ENCODE data around the gene MYL11.

The MYL11 gene

DNA sequence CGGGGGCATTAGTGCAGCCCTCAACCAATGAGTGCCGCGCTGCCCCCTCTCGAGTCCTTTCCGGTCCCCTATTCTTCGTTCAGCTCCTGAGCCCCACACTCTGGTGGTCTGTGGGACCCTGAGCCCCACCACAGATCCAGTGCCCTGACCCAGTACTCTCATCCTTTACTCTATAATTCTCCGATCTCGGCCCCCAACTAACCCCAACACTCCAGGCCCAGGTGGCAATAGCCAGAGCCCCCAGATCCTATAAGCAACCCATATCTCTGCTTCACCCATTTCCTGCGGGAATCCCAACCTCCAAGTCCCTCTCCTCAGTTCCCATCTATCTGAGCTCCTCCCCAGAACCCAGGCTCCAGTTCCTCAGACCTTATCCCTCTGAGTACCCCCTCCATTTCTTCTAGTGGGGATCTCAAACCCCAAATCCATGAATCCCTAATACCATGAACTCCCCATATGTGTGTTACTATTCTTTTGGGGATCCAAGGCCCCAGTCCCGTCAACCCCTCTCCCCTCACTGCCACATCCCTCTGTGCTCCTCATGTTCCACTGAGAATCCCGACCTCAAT lies 3.3 kb upstream of the MYL11 start:
- TF ChIP-seq, protein P1, sequence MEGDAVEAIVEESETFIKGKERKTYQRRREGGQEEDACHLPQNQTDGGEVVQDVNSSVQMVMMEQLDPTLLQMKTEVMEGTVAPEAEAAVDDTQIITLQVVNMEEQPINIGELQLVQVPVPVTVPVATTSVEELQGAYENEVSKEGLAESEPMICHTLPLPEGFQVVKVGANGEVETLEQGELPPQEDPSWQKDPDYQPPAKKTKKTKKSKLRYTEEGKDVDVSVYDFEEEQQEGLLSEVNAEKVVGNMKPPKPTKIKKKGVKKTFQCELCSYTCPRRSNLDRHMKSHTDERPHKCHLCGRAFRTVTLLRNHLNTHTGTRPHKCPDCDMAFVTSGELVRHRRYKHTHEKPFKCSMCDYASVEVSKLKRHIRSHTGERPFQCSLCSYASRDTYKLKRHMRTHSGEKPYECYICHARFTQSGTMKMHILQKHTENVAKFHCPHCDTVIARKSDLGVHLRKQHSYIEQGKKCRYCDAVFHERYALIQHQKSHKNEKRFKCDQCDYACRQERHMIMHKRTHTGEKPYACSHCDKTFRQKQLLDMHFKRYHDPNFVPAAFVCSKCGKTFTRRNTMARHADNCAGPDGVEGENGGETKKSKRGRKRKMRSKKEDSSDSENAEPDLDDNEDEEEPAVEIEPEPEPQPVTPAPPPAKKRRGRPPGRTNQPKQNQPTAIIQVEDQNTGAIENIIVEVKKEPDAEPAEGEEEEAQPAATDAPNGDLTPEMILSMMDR (IDR thresholded peaks at IDR 0.05; ENCODE audit: poor library complexity, severe bottlenecking): no peak
- ATAC-seq (ENCODE audit: low read depth): no peak
- H3K27me3 ChIP-seq (ENCODE audit: insufficient read depth, poor library complexity, severe bottlenecking): no peaks in the 10 kb centered on the region

DNA sequence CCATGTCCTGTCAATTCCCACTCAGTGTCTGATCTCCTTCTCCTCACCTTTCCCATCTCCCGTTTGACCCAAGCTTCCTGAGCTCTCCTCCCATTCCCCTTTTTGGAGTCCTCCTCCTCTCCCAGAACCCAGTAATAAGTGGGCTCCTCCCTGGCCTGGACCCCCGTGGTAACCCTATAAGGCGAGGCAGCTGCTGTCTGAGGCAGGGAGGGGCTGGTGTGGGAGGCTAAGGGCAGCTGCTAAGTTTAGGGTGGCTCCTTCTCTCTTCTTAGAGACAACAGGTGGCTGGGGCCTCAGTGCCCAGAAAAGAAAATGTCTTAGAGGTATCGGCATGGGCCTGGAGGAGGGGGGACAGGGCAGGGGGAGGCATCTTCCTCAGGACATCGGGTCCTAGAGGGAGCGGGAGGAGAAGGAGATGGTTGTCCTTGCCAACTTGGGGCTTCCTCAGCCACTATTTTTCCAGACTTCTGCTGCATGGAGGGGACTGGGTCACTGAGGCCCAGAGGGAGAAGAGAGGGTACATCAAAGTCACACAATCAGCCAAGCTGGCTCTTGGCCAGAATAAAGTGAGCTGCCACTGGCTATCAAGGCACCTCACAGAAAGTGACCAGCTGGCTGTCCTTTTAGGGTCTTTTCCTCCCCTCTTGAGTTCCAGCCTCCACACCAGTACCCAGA lies 2.4 kb upstream of the MYL11 start:
- H3K9me3 ChIP-seq (ENCODE audit: severe bottlenecking): no peaks in the 10 kb centered on the region
- no peak overlapping the region for H3K4me3 ChIP-seq (ENCODE audit: severe bottlenecking)
- H3K27me3 ChIP-seq (ENCODE audit: insufficient read depth, poor library complexity, severe bottlenecking): no peaks in the 10 kb centered on the region
- no peak overlapping the region for H3K27ac ChIP-seq (ENCODE audit: poor library complexity, severe bottlenecking)
- ATAC-seq (ENCODE audit: low read depth) (no peak), DNase-seq (ENCODE audit: low spot score) (no peak)
- peaks cover 9% of the 10 kb centered on the region for H3K36me3 ChIP-seq (ENCODE audit: low read depth)
- peaks cover under 1% of the 10 kb centered on the region for H3K4me1 ChIP-seq (ENCODE audit: insufficient read depth, poor library complexity, severe bottlenecking)
- TF ChIP-seq, protein P1 (IDR thresholded peaks at IDR 0.05; ENCODE audit: poor library complexity, severe bottlenecking): no peak

More for the DNA sequence above, 3.3 kb upstream of the MYL11 start:
- peaks cover 17% of the 10 kb centered on the region for H3K36me3 ChIP-seq (ENCODE audit: low read depth)
- peak overlapping the region; percentile 6 for H3K27ac ChIP-seq (ENCODE audit: poor library complexity, severe bottlenecking)
- no peaks in the 10 kb centered on the region for H3K4me1 ChIP-seq (ENCODE audit: insufficient read depth, poor library complexity, severe bottlenecking)
- no peak for DNase-seq (ENCODE audit: low spot score)
- no peaks in the 10 kb centered on the region for H3K9me3 ChIP-seq (ENCODE audit: severe bottlenecking)
- H3K4me3 ChIP-seq (ENCODE audit: severe bottlenecking): peak overlapping the region; percentile 35

DNA sequence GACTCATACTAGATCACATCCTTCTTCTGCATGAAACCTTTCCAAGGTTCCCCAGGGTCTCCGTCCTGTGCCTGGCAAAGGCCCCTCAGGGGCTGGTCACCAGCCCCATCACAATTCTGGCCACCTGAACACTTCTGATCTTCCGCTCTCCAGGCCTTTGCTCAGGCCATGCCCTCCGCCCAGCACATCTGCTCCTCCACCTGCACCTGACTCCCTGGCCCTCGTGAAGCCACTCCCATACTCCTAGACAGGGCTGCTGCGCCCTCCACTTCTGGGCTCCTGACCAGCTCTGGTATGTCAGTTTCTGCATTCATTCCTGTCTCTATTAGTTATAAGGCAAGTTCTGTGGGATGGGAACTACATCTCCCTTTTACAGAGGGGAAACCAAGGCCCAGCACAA lies 1.9 kb upstream of the MYL11 start:
- Histone ChIP-seq H3K27me3 (ENCODE audit: insufficient read depth, poor library complexity, severe bottlenecking) (no peaks in the 10 kb centered on the region), H3K9me3 (ENCODE audit: severe bottlenecking) (no peaks in the 10 kb centered on the region), H3K36me3 (ENCODE audit: low read depth) (peaks cover 3% of the 10 kb centered on the region; the same call in 1 of the 2 replicates), H3K4me3 (ENCODE audit: severe bottlenecking) (no peak overlapping the region), H3K27ac (ENCODE audit: poor library complexity, severe bottlenecking) (no peak overlapping the region), H3K4me1 (ENCODE audit: insufficient read depth, poor library complexity, severe bottlenecking) (peaks cover 4% of the 10 kb centered on the region)
- ATAC-seq (ENCODE audit: low read depth) (no peak), DNase-seq (ENCODE audit: low spot score) (no peak)
- TF ChIP-seq, protein P1 (IDR thresholded peaks at IDR 0.05; ENCODE audit: poor library complexity, severe bottlenecking): no peak

DNA sequence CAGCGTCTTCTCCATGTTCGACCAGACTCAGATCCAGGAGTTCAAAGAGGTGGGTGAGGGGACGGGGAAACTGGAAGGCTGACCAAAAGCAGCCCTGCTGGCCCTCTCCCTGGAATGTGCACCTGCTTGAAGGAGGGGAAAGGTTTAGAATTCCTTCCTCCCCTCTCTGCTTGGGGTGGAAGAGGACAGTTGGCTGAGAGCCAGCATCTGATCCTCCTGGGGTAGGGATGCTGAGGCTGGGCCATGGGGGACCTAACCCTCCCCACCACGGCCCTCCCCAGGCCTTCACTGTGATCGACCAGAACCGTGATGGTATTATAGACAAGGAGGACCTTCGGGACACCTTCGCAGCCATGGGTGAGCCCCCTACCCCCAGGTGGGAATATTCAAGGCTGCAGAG lies 1.3 kb downstream of the MYL11 start:
- TF ChIP-seq, protein P1 (IDR thresholded peaks at IDR 0.05; ENCODE audit: poor library complexity, severe bottlenecking): no peak
- Histone ChIP-seq H3K27ac (ENCODE audit: poor library complexity, severe bottlenecking) (no peak overlapping the region), H3K27me3 (ENCODE audit: insufficient read depth, poor library complexity, severe bottlenecking) (no peaks in the 10 kb centered on the region), H3K9me3 (ENCODE audit: severe bottlenecking) (no peaks in the 10 kb centered on the region), H3K4me3 (ENCODE audit: severe bottlenecking) (no peak overlapping the region), H3K4me1 (ENCODE audit: insufficient read depth, poor library complexity, severe bottlenecking) (peaks cover 4% of the 10 kb centered on the region), H3K36me3 (ENCODE audit: low read depth) (no peaks in the 10 kb centered on the region)
- DNase-seq (ENCODE audit: low spot score) (no peak), ATAC-seq (ENCODE audit: low read depth) (no peak)

DNA sequence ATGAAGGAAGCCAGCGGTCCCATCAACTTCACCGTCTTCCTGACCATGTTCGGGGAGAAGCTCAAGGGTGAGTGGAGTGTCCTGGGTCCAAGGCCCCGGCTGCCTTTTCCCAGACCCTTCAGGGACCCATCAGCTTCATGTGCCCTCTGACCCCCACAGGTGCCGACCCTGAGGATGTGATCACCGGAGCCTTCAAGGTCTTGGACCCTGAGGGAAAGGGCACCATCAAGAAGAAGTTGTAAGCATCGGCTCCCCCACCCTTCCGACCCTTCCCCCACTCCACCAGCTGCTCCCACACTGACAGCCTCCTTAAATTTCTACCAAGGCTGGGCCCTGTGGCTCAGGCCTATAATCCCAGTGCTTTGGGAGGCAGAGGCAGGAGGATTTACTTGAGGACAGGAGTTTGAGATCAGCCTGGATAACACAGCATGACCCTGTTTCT lies 1.9 kb downstream of the MYL11 start:
- DNase-seq (ENCODE audit: low spot score): no peak
- ATAC-seq (ENCODE audit: low read depth): no peak
- H3K27me3 ChIP-seq (ENCODE audit: insufficient read depth, poor library complexity, severe bottlenecking): no peaks in the 10 kb centered on the region
- peaks cover 4% of the 10 kb centered on the region for H3K4me1 ChIP-seq (ENCODE audit: insufficient read depth, poor library complexity, severe bottlenecking)
- H3K27ac ChIP-seq (ENCODE audit: poor library complexity, severe bottlenecking): peak overlapping the region; percentile 91
- no peaks in the 10 kb centered on the region for H3K9me3 ChIP-seq (ENCODE audit: severe bottlenecking)
- H3K4me3 ChIP-seq (ENCODE audit: severe bottlenecking): no peak overlapping the region
- TF ChIP-seq, protein P1 (IDR thresholded peaks at IDR 0.05; ENCODE audit: poor library complexity, severe bottlenecking): no peak
- no peaks in the 10 kb centered on the region for H3K36me3 ChIP-seq (ENCODE audit: low read depth)

All from RWPE2 (cell line).